ENCODE data around the gene NDUFAF2. TPM values are rescaled to one million over a fixed set of nuclear protein-coding genes. Genes with fewer than 3 reads are reported as not detected.

NDUFAF2 gene
- total and polyA plus RNA-seq, 2 of the 8 experiments (the other 6 are each of a cell fraction or from before 2014, with no cell fraction given) = 10.7 to 46.5 TPM

DNA sequence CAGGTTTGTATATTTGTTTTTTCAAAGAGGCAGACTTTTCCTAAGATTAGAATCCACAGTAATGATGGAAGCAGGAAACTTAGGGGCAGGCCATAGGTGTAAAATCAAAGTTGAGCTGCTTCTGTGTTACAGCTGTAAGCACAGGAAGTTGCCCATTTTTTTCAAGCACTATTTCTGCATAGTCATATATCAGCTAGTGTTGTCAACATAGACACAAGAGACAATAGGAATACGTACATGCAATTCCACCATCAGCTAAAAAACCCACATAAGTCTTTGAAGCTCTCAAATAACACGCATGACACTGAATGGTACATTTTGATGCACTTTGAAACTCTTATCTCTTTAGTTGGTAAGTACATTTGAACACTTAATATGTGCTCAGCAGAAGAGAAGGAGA is 237.4 kb downstream of the NDUFAF2 start (continued):
- no peak for TF ChIP-seq CTBP2 (IDR thresholded peaks at IDR 0.05; ENCODE audit: borderline replicate concordance, insufficient read depth, insufficient read length, low read length)
- no peak for TF ChIP-seq CTCF (IDR thresholded peaks at IDR 0.05; ENCODE audit: control extremely low read depth in 1 of 3, insufficient read depth in 1 of 3, low read depth in 1 of 3, low read length in 3 of 3)
- TF ChIP-seq KDM1A (IDR thresholded peaks at IDR 0.05; ENCODE audit: borderline replicate concordance, low read length) = no peak
